ENCODE results near the gene BCHE. TPM values are rescaled to one million over a fixed set of nuclear protein-coding genes. Genes with fewer than 3 reads are reported as not detected.

BCHE gene
- 10.3 TPM for total RNA-seq

GRCh38 chr3:165837058-165837525 is at the start of gene BCHE:
Gene BCHE, minus strand, starts transcription at chr3:165837423. Its CDS starts 6,390 bp downstream, at chr3:165831033.

All from metanephros (tissue), 1 donor.